Measurements from ENCODE around the gene MRPS17. TPM values are rescaled to one million over a fixed set of nuclear protein-coding genes. Genes with fewer than 3 reads are reported as not detected.
A peak's percentile ranks its signal among the peaks of the same experiment; 100 is the strongest.
"Not testable (repeated sequence)": the region's sequence is repeated elsewhere in the genome, so short reads cannot be mapped to it uniquely, and the experiment has no call there.

The MRPS17 gene
- total and polyA plus RNA-seq, 9 donors, result 12.3 to 16.0 (median 14.0) TPM

DNA sequence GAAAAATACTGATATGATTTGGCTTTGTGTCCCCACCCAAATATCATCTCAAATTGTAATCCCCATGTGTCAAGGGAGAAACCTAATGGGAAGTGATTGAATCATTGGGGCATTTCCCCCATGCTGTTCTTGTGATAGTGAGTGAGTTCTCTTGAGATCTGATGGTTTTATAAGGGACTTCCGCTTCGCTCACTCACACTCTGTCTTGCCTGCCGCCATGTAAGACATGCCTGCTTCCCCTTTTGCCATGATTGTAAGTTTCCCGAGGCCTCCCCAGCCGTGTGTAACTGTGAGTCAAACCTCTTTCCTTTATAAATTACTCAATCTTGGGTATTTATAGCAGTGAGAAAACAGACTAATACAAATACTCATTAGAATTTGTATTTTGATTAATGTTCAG, 5.1 kb upstream of the MRPS17 start:
- H3K4me3 ChIP-seq (ENCODE audit: low read length), result no peak overlapping the region
- DNase-seq, result no peak
- H3K4me1 ChIP-seq (ENCODE audit: control insufficient read depth, insufficient read depth, low read length), result no peaks in the 10 kb centered on the region
- no peaks in the 10 kb centered on the region for H3K27me3 ChIP-seq (ENCODE audit: control insufficient read depth, insufficient read depth, low read length)
- H3K27ac ChIP-seq (ENCODE audit: low read length), result no peak overlapping the region
- peaks cover 2% of the 10 kb centered on the region for H3K36me3 ChIP-seq (ENCODE audit: control insufficient read depth, insufficient read depth, low read length)
- no CpG with 5 or more reads among the region's 5 CpGs for WGBS (ENCODE audit: insufficient coverage)
- H3K9me3 ChIP-seq (replicated peaks; ENCODE audit: control insufficient read depth, low read depth, low read length), result no peaks in the 10 kb centered on the region

- H3K27me3 ChIP-seq (ENCODE audit: control insufficient read depth, insufficient read depth, low read length); H3K9me3 ChIP-seq (replicated peaks; ENCODE audit: control insufficient read depth, low read depth, low read length); H3K36me3 ChIP-seq (ENCODE audit: control insufficient read depth, insufficient read depth, low read length); DNase-seq; H3K27ac ChIP-seq (ENCODE audit: low read length); H3K4me1 ChIP-seq (ENCODE audit: control insufficient read depth, insufficient read depth, low read length): not testable (repeated sequence)
- peak overlapping the region; percentile 84 for H3K4me3 ChIP-seq (ENCODE audit: low read length)
- 20% methylated on average over 13 of the region's 19 CpGs for WGBS (ENCODE audit: insufficient coverage)
These were observed 635 bp downstream of the MRPS17 start for GRCh38 chr7:55952352-55952671.

DNA sequence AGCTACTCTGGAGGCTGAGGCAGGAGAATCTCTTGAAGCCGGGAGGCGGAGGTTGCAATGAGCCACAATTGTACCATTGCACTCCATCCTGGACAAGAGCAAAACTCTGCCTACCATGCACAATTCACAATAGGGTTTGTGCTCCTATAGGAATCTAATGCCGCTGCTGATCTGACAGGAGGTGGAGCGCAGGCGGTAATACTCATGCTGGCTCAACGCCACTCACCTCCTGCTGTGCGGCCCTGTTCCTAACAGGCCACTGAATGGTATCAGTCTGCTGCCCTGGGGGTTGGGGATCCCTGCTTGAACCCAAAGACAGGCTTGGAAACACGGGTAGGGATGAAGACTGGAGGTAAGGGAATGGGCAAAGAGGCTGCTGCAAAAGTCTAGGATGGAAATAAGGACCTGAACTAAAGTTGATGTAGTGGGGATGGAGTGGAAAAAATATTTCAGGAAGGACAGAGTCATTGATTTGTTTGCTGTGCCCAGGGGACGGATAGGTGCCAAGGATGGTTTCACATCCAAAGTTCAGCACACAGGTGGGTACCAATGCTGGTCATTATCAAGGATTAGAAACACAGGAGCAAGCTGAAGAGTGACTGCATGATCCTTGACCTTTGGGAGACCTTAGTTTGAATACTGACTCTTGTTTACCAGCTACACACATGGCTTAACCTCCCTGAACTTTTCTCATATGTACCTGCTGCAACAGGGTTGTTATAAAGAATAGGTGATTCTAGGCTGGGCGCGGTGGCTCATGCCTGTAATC, 2.2 kb downstream of the MRPS17 start:
- Histone ChIP-seq H3K27ac (ENCODE audit: low read length) (no peak overlapping the region), H3K9me3 (replicated peaks; ENCODE audit: control insufficient read depth, low read depth, low read length) (no peaks in the 10 kb centered on the region), H3K4me1 (ENCODE audit: control insufficient read depth, insufficient read depth, low read length) (peaks cover 4% of the 10 kb centered on the region), H3K36me3 (ENCODE audit: control insufficient read depth, insufficient read depth, low read length) (peaks cover 9% of the 10 kb centered on the region), H3K4me3 (ENCODE audit: low read length) (no peak overlapping the region), H3K27me3 (ENCODE audit: control insufficient read depth, insufficient read depth, low read length) (no peaks in the 10 kb centered on the region)
- no peak for DNase-seq
- 95% methylated on average over 9 of the region's 11 CpGs for WGBS (ENCODE audit: insufficient coverage)

DNA sequence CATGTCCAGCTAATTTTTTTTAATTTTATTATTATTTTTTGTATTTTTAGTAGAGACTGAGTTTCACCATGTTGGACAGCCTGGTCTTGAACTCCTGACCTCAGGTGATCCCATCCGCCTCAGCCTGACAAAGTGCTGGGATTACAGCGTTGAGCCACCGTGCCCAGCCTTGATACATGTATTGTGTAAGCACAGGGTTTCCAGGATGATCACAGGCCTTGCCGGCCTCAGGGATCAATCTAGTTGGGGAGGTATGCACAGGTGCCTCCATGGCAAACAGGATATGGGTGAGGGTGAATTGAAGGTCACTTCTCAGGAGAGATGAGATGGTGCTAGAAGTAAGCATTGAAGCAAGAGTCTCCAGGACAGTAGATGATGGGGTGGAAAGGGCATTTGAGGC, 5.5 kb downstream of the MRPS17 start:
- Histone ChIP-seq H3K4me1 (ENCODE audit: control insufficient read depth, insufficient read depth, low read length) (peaks cover 4% of the 10 kb centered on the region), H3K9me3 (replicated peaks; ENCODE audit: control insufficient read depth, low read depth, low read length) (no peaks in the 10 kb centered on the region)

DNA sequence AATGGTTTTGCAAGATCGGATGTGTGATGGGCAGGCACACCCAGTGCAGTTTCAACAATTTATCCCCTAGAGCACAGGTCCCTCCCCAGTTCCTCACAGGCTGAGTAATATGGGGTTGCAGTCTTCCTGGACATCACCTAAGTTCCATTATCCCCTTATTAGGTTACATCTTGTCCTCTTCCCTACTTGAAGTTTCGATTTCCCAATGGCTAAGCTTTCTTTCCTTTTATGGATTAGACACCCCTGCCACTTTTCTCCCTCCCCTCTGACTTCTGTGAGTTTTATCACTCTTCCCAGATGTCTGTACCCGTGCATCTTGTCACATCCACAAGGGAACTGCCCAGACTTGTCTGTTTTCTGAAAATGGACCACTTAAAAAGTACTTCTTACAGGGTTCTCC, 10.3 kb downstream of the MRPS17 start:
- Histone ChIP-seq H3K27ac (ENCODE audit: low read length) (no peak overlapping the region), H3K4me3 (ENCODE audit: low read length) (no peak overlapping the region), H3K9me3 (replicated peaks; ENCODE audit: control insufficient read depth, low read depth, low read length) (no peaks in the 10 kb centered on the region), H3K36me3 (ENCODE audit: control insufficient read depth, insufficient read depth, low read length) (peaks cover 5% of the 10 kb centered on the region), H3K4me1 (ENCODE audit: control insufficient read depth, insufficient read depth, low read length) (peaks cover 17% of the 10 kb centered on the region), H3K27me3 (ENCODE audit: control insufficient read depth, insufficient read depth, low read length) (no peaks in the 10 kb centered on the region)
- no peak for DNase-seq
- WGBS (ENCODE audit: insufficient coverage), result 65% methylated on average over 2 of the region's 3 CpGs

More for the DNA sequence above, 5.5 kb downstream of the MRPS17 start:
- WGBS (ENCODE audit: insufficient coverage), result 89% methylated on average over 4 of the region's 4 CpGs
- Histone ChIP-seq H3K27me3 (ENCODE audit: control insufficient read depth, insufficient read depth, low read length) (no peaks in the 10 kb centered on the region), H3K4me3 (ENCODE audit: low read length) (no peak overlapping the region), H3K27ac (ENCODE audit: low read length) (no peak overlapping the region), H3K36me3 (ENCODE audit: control insufficient read depth, insufficient read depth, low read length) (peaks cover 9% of the 10 kb centered on the region)
- no peak for DNase-seq

DNA sequence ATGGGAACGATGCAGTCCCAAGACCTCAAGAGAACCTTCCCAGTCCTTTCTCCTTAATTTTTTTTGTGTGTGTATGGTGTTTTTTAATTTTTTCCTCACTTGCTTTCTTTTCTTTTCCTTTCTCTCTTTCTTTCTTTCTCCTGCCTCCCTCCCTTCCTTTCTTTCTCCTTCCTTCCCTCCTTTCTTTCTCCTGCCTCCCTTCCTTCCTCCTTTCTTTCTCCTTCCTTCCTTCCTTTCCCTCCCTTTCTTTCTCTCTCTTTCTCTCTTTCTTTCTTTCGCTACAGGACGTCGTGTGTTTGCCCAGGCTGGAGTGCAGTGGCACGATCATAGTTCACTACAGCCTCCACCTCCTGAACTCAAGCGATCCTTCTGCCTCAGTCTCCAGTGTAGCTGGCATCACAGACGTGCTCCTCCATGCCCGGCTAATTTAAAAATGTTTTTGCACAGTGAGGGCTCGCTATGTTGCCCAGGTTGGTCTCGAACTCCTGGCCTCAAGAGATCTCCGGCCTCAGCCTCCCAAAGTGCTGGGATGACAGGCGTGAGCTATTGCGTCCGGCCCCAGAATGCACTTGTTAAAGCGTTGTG, 12.0 kb downstream of the MRPS17 start:
- Histone ChIP-seq H3K36me3 (ENCODE audit: control insufficient read depth, insufficient read depth, low read length) (peaks cover 14% of the 10 kb centered on the region), H3K4me3 (ENCODE audit: low read length) (no peak overlapping the region), H3K9me3 (replicated peaks; ENCODE audit: control insufficient read depth, low read depth, low read length) (no peaks in the 10 kb centered on the region), H3K27ac (ENCODE audit: low read length) (peak overlapping the region; percentile 75), H3K4me1 (ENCODE audit: control insufficient read depth, insufficient read depth, low read length) (peaks cover 18% of the 10 kb centered on the region), H3K27me3 (ENCODE audit: control insufficient read depth, insufficient read depth, low read length) (no peaks in the 10 kb centered on the region)
- WGBS (ENCODE audit: insufficient coverage), result 82% methylated on average over 10 of the region's 15 CpGs
- no peak for DNase-seq

- WGBS (ENCODE audit: insufficient coverage), result under 1% methylated on average over 105 of the region's 105 CpGs
These were observed 12.8 kb downstream of the MRPS17 start, which contains the start of gene NIPSNAP2 for GRCh38 chr7:55964261-55965099. NIPSNAP2 (plus strand) TSS chr7:55964585; CDS start chr7:55964610, 25 bp downstream.

GRCh38 chr7:55965100-55965470, 13.4 kb downstream of the MRPS17 start:
- H3K9me3 ChIP-seq (replicated peaks; ENCODE audit: control insufficient read depth, low read depth, low read length), result no peaks in the 10 kb centered on the region
- WGBS (ENCODE audit: insufficient coverage), result 2% methylated on average over 7 of the region's 14 CpGs
- H3K27me3 ChIP-seq (ENCODE audit: control insufficient read depth, insufficient read depth, low read length), result no peaks in the 10 kb centered on the region
- peaks cover 20% of the 10 kb centered on the region for H3K36me3 ChIP-seq (ENCODE audit: control insufficient read depth, insufficient read depth, low read length)
- peak overlapping the region; percentile 93 for H3K27ac ChIP-seq (ENCODE audit: low read length)
- H3K4me1 ChIP-seq (ENCODE audit: control insufficient read depth, insufficient read depth, low read length), result peaks cover 25% of the 10 kb centered on the region
- H3K4me3 ChIP-seq (ENCODE audit: low read length), result peak overlapping the region; percentile 71
- no peak for DNase-seq

More at GRCh38 chr7:55964261-55965099, 12.8 kb downstream of the MRPS17 start, which contains the start of gene NIPSNAP2:
- H3K9me3 ChIP-seq (replicated peaks; ENCODE audit: control insufficient read depth, low read depth, low read length), result no peaks in the 10 kb centered on the region
- DNase-seq, result peak; percentile 84
- no peaks in the 10 kb centered on the region for H3K27me3 ChIP-seq (ENCODE audit: control insufficient read depth, insufficient read depth, low read length)
- peaks cover 20% of the 10 kb centered on the region for H3K36me3 ChIP-seq (ENCODE audit: control insufficient read depth, insufficient read depth, low read length)
- peaks cover 23% of the 10 kb centered on the region for H3K4me1 ChIP-seq (ENCODE audit: control insufficient read depth, insufficient read depth, low read length)
- H3K4me3 ChIP-seq (ENCODE audit: low read length), result peak within 1 kb of the TSS; percentile 71
- H3K27ac ChIP-seq (ENCODE audit: low read length), result peak within 1 kb of the TSS; percentile 93

GRCh38 chr7:55965805-55966421, 14.2 kb downstream of the MRPS17 start:
- WGBS (ENCODE audit: insufficient coverage), result 66% methylated on average over 9 of the region's 13 CpGs
- Histone ChIP-seq H3K27ac (ENCODE audit: low read length) (peak overlapping the region; percentile 20), H3K4me3 (ENCODE audit: low read length) (no peak overlapping the region), H3K4me1 (ENCODE audit: control insufficient read depth, insufficient read depth, low read length) (peaks cover 32% of the 10 kb centered on the region), H3K27me3 (ENCODE audit: control insufficient read depth, insufficient read depth, low read length) (no peaks in the 10 kb centered on the region), H3K9me3 (replicated peaks; ENCODE audit: control insufficient read depth, low read depth, low read length) (no peaks in the 10 kb centered on the region), H3K36me3 (ENCODE audit: control insufficient read depth, insufficient read depth, low read length) (peaks cover 20% of the 10 kb centered on the region)
- DNase-seq, result no peak

DNA sequence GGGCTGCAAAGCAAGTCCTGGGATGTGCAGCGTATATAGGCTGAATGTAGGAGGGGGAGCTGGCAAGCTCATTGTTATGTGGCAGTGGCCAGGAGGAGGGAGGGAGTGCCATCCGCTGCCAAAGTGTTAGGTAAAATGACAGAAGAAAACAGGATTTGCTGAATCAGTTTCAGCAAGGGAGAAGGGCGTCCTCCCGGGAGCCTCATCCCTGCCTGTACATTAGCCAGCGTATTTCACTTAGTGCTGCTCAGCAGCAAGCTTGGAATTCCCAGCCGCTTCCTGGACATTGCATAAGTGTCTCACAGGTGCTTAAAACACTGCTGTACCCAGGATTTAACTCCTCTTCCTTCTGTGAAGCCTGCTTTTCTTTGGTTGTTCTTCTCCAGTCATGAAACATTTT, 15.2 kb downstream of the MRPS17 start:
- Histone ChIP-seq H3K4me1 (ENCODE audit: control insufficient read depth, insufficient read depth, low read length) (peaks cover 35% of the 10 kb centered on the region), H3K27ac (ENCODE audit: low read length) (no peak overlapping the region), H3K9me3 (replicated peaks; ENCODE audit: control insufficient read depth, low read depth, low read length) (no peaks in the 10 kb centered on the region), H3K4me3 (ENCODE audit: low read length) (no peak overlapping the region), H3K36me3 (ENCODE audit: control insufficient read depth, insufficient read depth, low read length) (peaks cover 20% of the 10 kb centered on the region), H3K27me3 (ENCODE audit: control insufficient read depth, insufficient read depth, low read length) (no peaks in the 10 kb centered on the region)
- 83% methylated on average over 6 of the region's 6 CpGs for WGBS (ENCODE audit: insufficient coverage)
- no peak for DNase-seq

All from muscle of leg (tissue), 11 donors.